ENCODE data around the gene TSHZ2. TPM values are rescaled to one million over a fixed set of nuclear protein-coding genes. Genes with fewer than 3 reads are reported as not detected.

Gene TSHZ2
- total and polyA plus RNA-seq, 12 donors = 1.5 to 6.2 (median 4.5) TPM

GRCh38 chr20:52945268-52945667 is 26.9 kb upstream of the TSHZ2 start:
- H3K9me3 ChIP-seq = no peaks in the 10 kb centered on the region
- TF ChIP-seq, protein P1, sequence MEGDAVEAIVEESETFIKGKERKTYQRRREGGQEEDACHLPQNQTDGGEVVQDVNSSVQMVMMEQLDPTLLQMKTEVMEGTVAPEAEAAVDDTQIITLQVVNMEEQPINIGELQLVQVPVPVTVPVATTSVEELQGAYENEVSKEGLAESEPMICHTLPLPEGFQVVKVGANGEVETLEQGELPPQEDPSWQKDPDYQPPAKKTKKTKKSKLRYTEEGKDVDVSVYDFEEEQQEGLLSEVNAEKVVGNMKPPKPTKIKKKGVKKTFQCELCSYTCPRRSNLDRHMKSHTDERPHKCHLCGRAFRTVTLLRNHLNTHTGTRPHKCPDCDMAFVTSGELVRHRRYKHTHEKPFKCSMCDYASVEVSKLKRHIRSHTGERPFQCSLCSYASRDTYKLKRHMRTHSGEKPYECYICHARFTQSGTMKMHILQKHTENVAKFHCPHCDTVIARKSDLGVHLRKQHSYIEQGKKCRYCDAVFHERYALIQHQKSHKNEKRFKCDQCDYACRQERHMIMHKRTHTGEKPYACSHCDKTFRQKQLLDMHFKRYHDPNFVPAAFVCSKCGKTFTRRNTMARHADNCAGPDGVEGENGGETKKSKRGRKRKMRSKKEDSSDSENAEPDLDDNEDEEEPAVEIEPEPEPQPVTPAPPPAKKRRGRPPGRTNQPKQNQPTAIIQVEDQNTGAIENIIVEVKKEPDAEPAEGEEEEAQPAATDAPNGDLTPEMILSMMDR (IDR thresholded peaks at IDR 0.05) = no peak
- no peaks in the 10 kb centered on the region for H3K36me3 ChIP-seq
- DNase-seq (no peak), ATAC-seq (no peak)
- intact Hi-C loops (cut with DNase I) = no loop called here
- no peaks in the 10 kb centered on the region for H3K27me3 ChIP-seq
- no peak overlapping the region for H3K4me3 ChIP-seq
- 56 to 65% methylated on average over 1 of the region's 1 CpG for WGBS, 2 donors
- H3K4me1 ChIP-seq = no peaks in the 10 kb centered on the region
- no peak overlapping the region for H3K27ac ChIP-seq

- no peak for ATAC-seq
- 80 to 84% methylated on average over 2 of the region's 2 CpGs for WGBS, 2 donors
- TF ChIP-seq, protein P1 (IDR thresholded peaks at IDR 0.05) = no peak
- no peak for DNase-seq
- intact Hi-C loops (cut with DNase I) = no loop called here
- Histone ChIP-seq H3K27me3 (no peaks in the 10 kb centered on the region), H3K9me3 (no peaks in the 10 kb centered on the region), H3K27ac (no peak overlapping the region), H3K36me3 (no peaks in the 10 kb centered on the region), H3K4me1 (no peaks in the 10 kb centered on the region), H3K4me3 (no peak overlapping the region)
Observed at GRCh38 chr20:52945862-52946522, 26.2 kb upstream of the TSHZ2 start.

GRCh38 chr20:52948491-52948890 is 23.7 kb upstream of the TSHZ2 start:
- intact Hi-C loops (cut with DNase I) = loop anchor here in 1 of 10 donors (1.0 kb wide), 1 partner anchor 30 kb away; no protein-coding TSS in a partner anchor
- Histone ChIP-seq H3K9me3 (no peaks in the 10 kb centered on the region), H3K27me3 (no peaks in the 10 kb centered on the region), H3K36me3 (no peaks in the 10 kb centered on the region), H3K27ac (no peak overlapping the region), H3K4me3 (no peak overlapping the region), H3K4me1 (no peaks in the 10 kb centered on the region)
- WGBS, 2 donors = 92 to 96% methylated on average over 1 of the region's 1 CpG
- DNase-seq (no peak), ATAC-seq (no peak)
- TF ChIP-seq, protein P1 (IDR thresholded peaks at IDR 0.05) = no peak

DNA sequence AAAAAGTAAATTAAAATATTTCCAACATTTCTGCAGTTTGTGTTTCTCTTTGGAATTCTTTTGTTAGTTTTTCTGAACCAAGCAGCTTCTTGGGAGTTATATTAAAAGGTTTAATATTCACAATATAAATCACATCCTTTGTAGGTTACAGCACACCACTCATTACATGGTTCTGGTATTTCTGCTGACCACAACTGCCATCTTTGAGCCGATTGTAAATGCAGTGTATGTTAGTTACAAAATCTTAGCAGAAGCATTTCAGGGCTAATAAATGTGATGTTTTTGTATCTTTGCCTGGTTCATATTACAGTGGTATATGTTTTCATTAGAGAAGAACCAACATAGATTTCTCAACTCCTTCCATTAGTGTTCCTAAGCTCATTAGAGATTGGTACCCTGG is 19.1 kb upstream of the TSHZ2 start:
- Histone ChIP-seq H3K36me3 (no peaks in the 10 kb centered on the region), H3K9me3 (no peaks in the 10 kb centered on the region), H3K4me1 (no peaks in the 10 kb centered on the region), H3K4me3 (no peak overlapping the region), H3K27ac (no peak overlapping the region), H3K27me3 (no peaks in the 10 kb centered on the region)
- TF ChIP-seq, protein P1 (IDR thresholded peaks at IDR 0.05) = no peak
- WGBS, 2 donors = 90 to 93% methylated on average over 1 of the region's 1 CpG
- ATAC-seq (no peak), DNase-seq (no peak)
- intact Hi-C loops (cut with DNase I) = no loop called here

Measured in heart right ventricle (tissue), 16 donors.